GM12878 (cell line): Measurements from ENCODE around the gene RERE. TPM values are rescaled to one million over a fixed set of nuclear protein-coding genes. Genes with fewer than 3 reads are reported as not detected.

Experiments used
- ATAC-seq: fragments of 200-7000 bp; cut with Tn5 transposase; 3 replicates; pipeline ENCODE4 v1.9.1; 2020; ENCODE audit warnings: mild to moderate bottlenecking, moderate library complexity
- BruUV-seq: library from RNA; stranded (reverse); fragments of 400-500 nt; replicated peaks from 2 replicates; lab custom pipeline; 2021; lab: Mats Ljungman, UMichigan
- CTCF ChIA-PET: fragments of 300-600 bp; sonication (Branson Sonifier 250); formaldehyde crosslinking; extraction: SDS; loops from one replicate; lab custom pipeline; 2021; ENCODE audit warnings: inconsistent platforms; lab: Yijun Ruan, JAX
- POLR2A ChIA-PET: fragments of 350-600 bp; formaldehyde crosslinking; extraction: SDS; loops from one replicate; lab custom pipeline; 2021; ENCODE audit warnings: inconsistent platforms; lab: Charles Lee
- RAD21 ChIA-PET: fragments of 300-600 bp; sonication (Branson Sonifier 250); formaldehyde crosslinking; loops from one replicate; lab custom pipeline; 2023; ENCODE audit warnings: antibody characterized with exemption; ENCODE audit not compliant: unreplicated experiment; lab: Charles Lee
- SMC1A ChIA-PET: fragments of 300-600 bp; sonication (Branson Sonifier 250); formaldehyde crosslinking; loops from one replicate; lab custom pipeline; 2023; ENCODE audit not compliant: unreplicated experiment, uncharacterized antibody; lab: Charles Lee
- DNase-seq: peaks from one replicate; pipeline ENCODE4 v3.0.0-alpha.2; 2011; ENCODE audit warnings: low read depth, low spot score
- FAIRE-seq: peaks from 3 replicates; lab custom pipeline; 2011; peaks lifted over from hg19 to GRCh38; lab: Jason Lieb, UNC
- H2AFZ ChIP-seq: 2 replicates; pipeline ENCODE4 v1.6.0; 2011; ENCODE audit warnings: low read depth, low read length, control low read depth; ENCODE audit not compliant: control insufficient read depth
- H3K27ac ChIP-seq: 2 replicates; pipeline ENCODE4 v1.5.1; 2011; ENCODE audit warnings: control low read depth; ENCODE audit not compliant: control insufficient read depth, insufficient read depth
- H3K27me3 ChIP-seq, 2 experiments: replicated peaks in 1 of 2; 2 replicates each; pipeline versions ENCODE4 v1.6.0 to v1.6.1; 2011; ENCODE audit warnings: low read length in 1 of 2; ENCODE audit not compliant: control insufficient read depth in 2 of 2, insufficient read depth in 2 of 2
- H3K36me3 ChIP-seq, 2 experiments: 2 replicates each; pipeline ENCODE4 v1.5.1; 2011; ENCODE audit warnings: low read length in 1 of 2; ENCODE audit not compliant: control insufficient read depth in 2 of 2, insufficient read depth in 2 of 2
- H3K4me1 ChIP-seq: 2 replicates; pipeline ENCODE4 v1.6.1; 2011; ENCODE audit warnings: mild to moderate bottlenecking, low read length, moderate library complexity, mixed read lengths; ENCODE audit not compliant: control insufficient read depth, insufficient read depth
- H3K4me2 ChIP-seq: 2 replicates; pipeline ENCODE4 v1.6.0; 2011; ENCODE audit warnings: control low read depth; ENCODE audit not compliant: control insufficient read depth, insufficient read depth
- H3K4me3 ChIP-seq: fragments of 200-600 bp; sonication (generic); 2 replicates; pipeline ENCODE4 v1.5.1; 2016
- H3K79me2 ChIP-seq: 2 replicates; pipeline ENCODE4 v1.6.0; 2011; ENCODE audit warnings: low read length; ENCODE audit not compliant: control insufficient read depth, insufficient read depth
- H3K9ac ChIP-seq: 2 replicates; pipeline ENCODE4 v1.8.0; 2011; ENCODE audit warnings: low read length, control low read depth, mixed read lengths; ENCODE audit not compliant: control insufficient read depth, insufficient read depth
- H3K9me3 ChIP-seq: replicated peaks from 3 replicates; pipeline ENCODE4 v1.5.1; 2011; ENCODE audit warnings: mild to moderate bottlenecking, low read length; ENCODE audit not compliant: control insufficient read depth, insufficient read depth
- H4K20me1 ChIP-seq: 2 replicates; pipeline ENCODE4 v1.6.0; 2011; ENCODE audit not compliant: control insufficient read depth, insufficient read depth
- CHD4 ChIP-seq: fragments of 200-600 bp; sonication (generic); IDR thresholded peaks from 2 replicates; pipeline ENCODE4 v1.6.1; 2016; ENCODE audit warnings: mild to moderate bottlenecking
- CREM ChIP-seq: IDR thresholded peaks from 2 replicates; pipeline ENCODE4 v1.6.1; 2014; ENCODE audit warnings: antibody characterized with exemption, low read depth
- HDAC6 ChIP-seq: fragments of 200-600 bp; sonication (generic); IDR thresholded peaks from one replicate; pipeline ENCODE4 v1.8.0; 2017; ENCODE audit warnings: antibody characterized with exemption; ENCODE audit not compliant: unreplicated experiment
- SIN3A ChIP-seq: IDR thresholded peaks from 2 replicates; pipeline ENCODE4 v1.6.1; 2012; ENCODE audit warnings: low read depth, low read length, improper control_type of control experiment
- WGBS: methylation state at CpG from one replicate; pipeline ENCODE4 v1.1.6; 2016; ENCODE audit warnings: low lambda C conversion rate; ENCODE audit not compliant: insufficient replicate concordance, insufficient coverage; ENCODE audit errors: missing lambda C conversion rate; 5-methylcytosine and 5-hydroxymethylcytosine counted together
- in situ Hi-C: fragments of 300-500 bp; cut with MboI; formaldehyde crosslinking; loops from 9 replicates; pipeline ENCODE4 v1.14.3; 2018; ENCODE audit warnings: mixed read lengths
- intact Hi-C: fragments of 100-400 bp; cut with micrococcal nuclease; formaldehyde crosslinking; loops from one replicate; pipeline ENCODE4 v1.14.2; 2022; ENCODE audit not compliant: unreplicated experiment
- polyA plus RNA-seq, 11 experiments: library from polyadenylated mRNA; depleted of rRNA in 4 of 11; unstranded in 6 of 11; stranded (reverse) in 5 of 11; fragments of >200 nt; fragmentation: Nextera tagmentation in 4 of 11; fragmentation: Illumina TruSeq in 1 of 11; extraction: Ambion mirVana in 4 of 11; extraction: Trizol in 1 of 11; gene quantifications; 1 replicate in 1 of 11; 2 replicates in 10 of 11; pipeline versions ENCODE4 v1.2.1 to v1.2.3, GENCODE V29; 2011 to 2016; ENCODE audit warnings: inconsistent platforms in 2 of 11, missing spikeins in 2 of 11, low read depth in 1 of 11
- total RNA-seq, 4 experiments: library from RNA; depleted of rRNA in 3 of 4; stranded (reverse); fragments of >200 nt in 3 of 4; fragmentation: Illumina TruSeq in 1 of 4; extraction: Trizol in 1 of 4; gene quantifications; 2 replicates each; pipeline versions ENCODE4 v1.2.1 to v1.2.3, GENCODE V29; 2013 to 2021
- TF ChIP-seq, protein P1 (sequence below): fragments of 150-350 bp; IDR thresholded peaks from 2 replicates; pipeline ENCODE4 v1.6.1; 2014; ENCODE audit warnings: mild to moderate bottlenecking, low read depth, low read length
- TF ChIP-seq, protein P2 (sequence below): fragments of 450-650 bp; IDR thresholded peaks from 2 replicates; pipeline ENCODE4 v1.6.1; 2017; ENCODE audit warnings: mild to moderate bottlenecking, moderate library complexity
- TF ChIP-seq, protein P3 (sequence below): IDR thresholded peaks from 2 replicates; pipeline ENCODE4 v1.6.1; 2011; ENCODE audit warnings: borderline replicate concordance, low read depth, mild to moderate bottlenecking, moderate library complexity, mixed read lengths, low read length; ENCODE audit not compliant: insufficient read depth; ENCODE audit errors: extremely low read length
- TF ChIP-seq, protein P4 (sequence below): fragments of 450-650 bp; IDR thresholded peaks from 2 replicates; pipeline ENCODE4 v1.6.1; 2016; ENCODE audit warnings: mild to moderate bottlenecking, moderate library complexity, borderline replicate concordance

Gene RERE
- total and polyA plus RNA-seq, 10 of the 15 experiments (the other 5 are each of a cell fraction or from before 2014, with no cell fraction given) = 5.2 to 60.5 (median 20.2) TPM

DNA sequence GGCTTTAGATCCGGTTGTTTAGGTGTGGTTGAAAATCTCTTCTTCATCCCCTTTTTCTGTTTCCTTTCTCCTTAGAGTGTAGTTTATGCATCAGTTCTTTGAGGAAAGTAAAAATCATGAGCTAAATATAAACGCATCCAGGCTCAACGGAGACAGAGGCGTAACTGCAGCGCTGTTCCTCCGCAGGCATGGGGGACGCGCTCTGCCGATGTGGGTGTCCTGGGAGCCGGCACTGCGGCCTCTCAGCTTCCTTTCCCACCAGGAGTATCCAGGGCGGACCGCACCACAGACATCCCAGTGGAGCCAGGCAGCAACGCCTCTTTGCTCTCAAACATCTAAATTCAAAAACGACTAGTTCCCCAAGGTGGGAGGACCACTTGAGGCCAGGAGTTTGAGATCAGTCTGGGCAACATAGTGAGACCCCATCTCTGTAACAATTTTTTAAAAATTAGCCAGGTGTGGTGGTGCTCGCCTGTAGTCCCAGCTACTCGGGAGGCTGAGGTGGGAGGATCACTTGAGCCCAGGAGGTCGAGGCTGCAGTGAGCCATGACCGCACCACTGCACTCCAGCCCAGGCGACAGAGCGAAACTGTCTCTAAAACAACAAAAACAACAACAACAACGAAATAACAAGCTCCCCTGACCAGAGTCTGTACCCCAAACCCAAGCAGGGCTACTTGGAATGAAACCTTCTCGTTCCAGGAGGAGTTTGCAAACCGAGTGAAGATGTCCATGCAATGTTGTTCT lies 483.2 kb downstream of the RERE start (continued):
- TF ChIP-seq, protein P1, sequence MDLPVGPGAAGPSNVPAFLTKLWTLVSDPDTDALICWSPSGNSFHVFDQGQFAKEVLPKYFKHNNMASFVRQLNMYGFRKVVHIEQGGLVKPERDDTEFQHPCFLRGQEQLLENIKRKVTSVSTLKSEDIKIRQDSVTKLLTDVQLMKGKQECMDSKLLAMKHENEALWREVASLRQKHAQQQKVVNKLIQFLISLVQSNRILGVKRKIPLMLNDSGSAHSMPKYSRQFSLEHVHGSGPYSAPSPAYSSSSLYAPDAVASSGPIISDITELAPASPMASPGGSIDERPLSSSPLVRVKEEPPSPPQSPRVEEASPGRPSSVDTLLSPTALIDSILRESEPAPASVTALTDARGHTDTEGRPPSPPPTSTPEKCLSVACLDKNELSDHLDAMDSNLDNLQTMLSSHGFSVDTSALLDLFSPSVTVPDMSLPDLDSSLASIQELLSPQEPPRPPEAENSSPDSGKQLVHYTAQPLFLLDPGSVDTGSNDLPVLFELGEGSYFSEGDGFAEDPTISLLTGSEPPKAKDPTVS = no peak
- TF ChIP-seq, protein P2, sequence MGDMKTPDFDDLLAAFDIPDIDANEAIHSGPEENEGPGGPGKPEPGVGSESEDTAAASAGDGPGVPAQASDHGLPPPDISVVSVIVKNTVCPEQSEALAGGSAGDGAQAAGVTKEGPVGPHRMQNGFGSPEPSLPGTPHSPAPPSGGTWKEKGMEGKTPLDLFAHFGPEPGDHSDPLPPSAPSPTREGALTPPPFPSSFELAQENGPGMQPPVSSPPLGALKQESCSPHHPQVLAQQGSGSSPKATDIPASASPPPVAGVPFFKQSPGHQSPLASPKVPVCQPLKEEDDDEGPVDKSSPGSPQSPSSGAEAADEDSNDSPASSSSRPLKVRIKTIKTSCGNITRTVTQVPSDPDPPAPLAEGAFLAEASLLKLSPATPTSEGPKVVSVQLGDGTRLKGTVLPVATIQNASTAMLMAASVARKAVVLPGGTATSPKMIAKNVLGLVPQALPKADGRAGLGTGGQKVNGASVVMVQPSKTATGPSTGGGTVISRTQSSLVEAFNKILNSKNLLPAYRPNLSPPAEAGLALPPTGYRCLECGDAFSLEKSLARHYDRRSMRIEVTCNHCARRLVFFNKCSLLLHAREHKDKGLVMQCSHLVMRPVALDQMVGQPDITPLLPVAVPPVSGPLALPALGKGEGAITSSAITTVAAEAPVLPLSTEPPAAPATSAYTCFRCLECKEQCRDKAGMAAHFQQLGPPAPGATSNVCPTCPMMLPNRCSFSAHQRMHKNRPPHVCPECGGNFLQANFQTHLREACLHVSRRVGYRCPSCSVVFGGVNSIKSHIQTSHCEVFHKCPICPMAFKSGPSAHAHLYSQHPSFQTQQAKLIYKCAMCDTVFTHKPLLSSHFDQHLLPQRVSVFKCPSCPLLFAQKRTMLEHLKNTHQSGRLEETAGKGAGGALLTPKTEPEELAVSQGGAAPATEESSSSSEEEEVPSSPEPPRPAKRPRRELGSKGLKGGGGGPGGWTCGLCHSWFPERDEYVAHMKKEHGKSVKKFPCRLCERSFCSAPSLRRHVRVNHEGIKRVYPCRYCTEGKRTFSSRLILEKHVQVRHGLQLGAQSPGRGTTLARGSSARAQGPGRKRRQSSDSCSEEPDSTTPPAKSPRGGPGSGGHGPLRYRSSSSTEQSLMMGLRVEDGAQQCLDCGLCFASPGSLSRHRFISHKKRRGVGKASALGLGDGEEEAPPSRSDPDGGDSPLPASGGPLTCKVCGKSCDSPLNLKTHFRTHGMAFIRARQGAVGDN = no peak

DNA sequence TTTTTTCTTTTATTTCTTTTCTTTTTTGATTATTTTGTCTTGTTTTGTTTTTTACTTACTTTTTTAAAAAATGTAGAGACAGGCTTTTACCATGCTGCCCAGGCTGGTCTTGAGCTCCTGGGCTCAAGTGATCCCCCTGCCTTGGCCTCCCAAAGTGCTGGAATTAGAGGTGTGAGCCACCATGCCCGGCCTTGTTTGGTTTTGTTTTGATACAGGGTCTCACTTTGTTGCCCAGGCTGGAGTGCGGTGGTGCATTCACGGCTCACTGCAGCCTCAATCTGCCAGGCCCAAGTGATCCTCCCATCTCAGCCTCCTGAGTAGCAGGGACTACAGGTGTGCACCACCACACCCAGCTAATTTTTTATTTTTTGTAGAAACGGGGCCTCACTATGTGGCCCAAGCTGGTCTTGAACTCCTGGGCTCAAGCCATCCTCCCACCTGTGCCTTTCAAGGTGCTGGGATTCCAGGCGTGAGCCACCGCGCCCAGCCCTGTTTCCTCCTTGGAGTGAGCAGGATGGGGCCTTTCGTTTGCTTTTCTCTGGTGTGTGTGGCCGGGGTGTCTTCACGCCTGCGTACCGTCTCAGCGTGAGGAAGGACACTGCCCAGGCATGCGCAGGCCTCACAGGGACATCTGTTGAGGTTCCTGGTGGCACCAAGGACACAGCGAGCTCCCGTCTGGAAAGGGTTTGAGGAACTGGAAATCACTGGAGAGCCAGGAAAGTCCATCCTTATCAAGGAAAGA lies 484.0 kb downstream of the RERE start:
- no peak overlapping the region for H3K4me3 ChIP-seq
- CTCF ChIA-PET = interaction anchor here (0.7 to 1.0 kb wide), 2 partner anchors 319 to 1903 kb away, joined by 4 read pairs; no protein-coding TSS in a partner anchor
- intact Hi-C loops = no loop called here
- SMC1A ChIA-PET = no interaction called here
- no TSS peak for BruUV-seq
- no peaks in the 10 kb centered on the region for H4K20me1 ChIP-seq
- H3K79me2 ChIP-seq = no peaks in the 10 kb centered on the region
- RAD21 ChIA-PET = no interaction called here
- H3K27ac ChIP-seq = no peak overlapping the region
- in situ Hi-C loops = no loop called here
- POLR2A ChIA-PET = no interaction called here
- H2AFZ ChIP-seq = no peak overlapping the region
- no peaks in the 10 kb centered on the region; a peak in 1 of 4 replicates for H3K27me3 ChIP-seq
- H3K4me1 ChIP-seq = no peaks in the 10 kb centered on the region
- H3K4me2 ChIP-seq = no peak overlapping the region
- no peak for DNase-seq
- no peak overlapping the region for H3K9ac ChIP-seq
- FAIRE-seq = no peak
- H3K36me3 ChIP-seq = no peaks in the 10 kb centered on the region
- H3K9me3 ChIP-seq = no peaks in the 10 kb centered on the region; the same call in 2 of the 3 replicates
- ATAC-seq = no peak
- WGBS = 74% methylated on average over 16 of the region's 16 CpGs
- no peak for TF ChIP-seq HDAC6
- TF ChIP-seq, protein P3, sequence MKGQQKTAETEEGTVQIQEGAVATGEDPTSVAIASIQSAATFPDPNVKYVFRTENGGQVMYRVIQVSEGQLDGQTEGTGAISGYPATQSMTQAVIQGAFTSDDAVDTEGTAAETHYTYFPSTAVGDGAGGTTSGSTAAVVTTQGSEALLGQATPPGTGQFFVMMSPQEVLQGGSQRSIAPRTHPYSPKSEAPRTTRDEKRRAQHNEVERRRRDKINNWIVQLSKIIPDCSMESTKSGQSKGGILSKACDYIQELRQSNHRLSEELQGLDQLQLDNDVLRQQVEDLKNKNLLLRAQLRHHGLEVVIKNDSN = no peak
- TF ChIP-seq CREM = no peak
- no peak for TF ChIP-seq SIN3A
- TF ChIP-seq CHD4 = no peak
- TF ChIP-seq, protein P4, sequence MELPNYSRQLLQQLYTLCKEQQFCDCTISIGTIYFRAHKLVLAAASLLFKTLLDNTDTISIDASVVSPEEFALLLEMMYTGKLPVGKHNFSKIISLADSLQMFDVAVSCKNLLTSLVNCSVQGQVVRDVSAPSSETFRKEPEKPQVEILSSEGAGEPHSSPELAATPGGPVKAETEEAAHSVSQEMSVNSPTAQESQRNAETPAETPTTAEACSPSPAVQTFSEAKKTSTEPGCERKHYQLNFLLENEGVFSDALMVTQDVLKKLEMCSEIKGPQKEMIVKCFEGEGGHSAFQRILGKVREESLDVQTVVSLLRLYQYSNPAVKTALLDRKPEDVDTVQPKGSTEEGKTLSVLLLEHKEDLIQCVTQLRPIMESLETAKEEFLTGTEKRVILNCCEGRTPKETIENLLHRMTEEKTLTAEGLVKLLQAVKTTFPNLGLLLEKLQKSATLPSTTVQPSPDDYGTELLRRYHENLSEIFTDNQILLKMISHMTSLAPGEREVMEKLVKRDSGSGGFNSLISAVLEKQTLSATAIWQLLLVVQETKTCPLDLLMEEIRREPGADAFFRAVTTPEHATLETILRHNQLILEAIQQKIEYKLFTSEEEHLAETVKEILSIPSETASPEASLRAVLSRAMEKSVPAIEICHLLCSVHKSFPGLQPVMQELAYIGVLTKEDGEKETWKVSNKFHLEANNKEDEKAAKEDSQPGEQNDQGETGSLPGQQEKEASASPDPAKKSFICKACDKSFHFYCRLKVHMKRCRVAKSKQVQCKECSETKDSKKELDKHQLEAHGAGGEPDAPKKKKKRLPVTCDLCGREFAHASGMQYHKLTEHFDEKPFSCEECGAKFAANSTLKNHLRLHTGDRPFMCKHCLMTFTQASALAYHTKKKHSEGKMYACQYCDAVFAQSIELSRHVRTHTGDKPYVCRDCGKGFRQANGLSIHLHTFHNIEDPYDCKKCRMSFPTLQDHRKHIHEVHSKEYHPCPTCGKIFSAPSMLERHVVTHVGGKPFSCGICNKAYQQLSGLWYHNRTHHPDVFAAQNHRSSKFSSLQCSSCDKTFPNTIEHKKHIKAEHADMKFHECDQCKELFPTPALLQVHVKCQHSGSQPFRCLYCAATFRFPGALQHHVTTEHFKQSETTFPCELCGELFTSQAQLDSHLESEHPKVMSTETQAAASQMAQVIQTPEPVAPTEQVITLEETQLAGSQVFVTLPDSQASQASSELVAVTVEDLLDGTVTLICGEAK = no peak
